RCC 7860 (cell line): ENCODE results near the gene OR51A2.
A peak's percentile ranks its signal among the peaks of the same experiment; 100 is the strongest.
"Not testable (repeated sequence)": the region's sequence is repeated elsewhere in the genome, so short reads cannot be mapped to it uniquely, and the experiment has no call there.

Experiments used
- DNase-seq: peaks from one replicate; pipeline ENCODE4 v3.0.0-alpha.2; 2015; ENCODE audit warnings: low spot score
- FAIRE-seq: peaks from 2 replicates; lab custom pipeline; 2012; peaks lifted over from hg19 to GRCh38; lab: Jason Lieb, UNC

Gene OR51A2, protein sequence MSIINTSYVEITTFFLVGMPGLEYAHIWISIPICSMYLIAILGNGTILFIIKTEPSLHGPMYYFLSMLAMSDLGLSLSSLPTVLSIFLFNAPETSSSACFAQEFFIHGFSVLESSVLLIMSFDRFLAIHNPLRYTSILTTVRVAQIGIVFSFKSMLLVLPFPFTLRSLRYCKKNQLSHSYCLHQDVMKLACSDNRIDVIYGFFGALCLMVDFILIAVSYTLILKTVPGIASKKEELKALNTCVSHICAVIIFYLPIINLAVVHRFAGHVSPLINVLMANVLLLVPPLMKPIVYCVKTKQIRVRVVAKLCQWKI

DNA sequence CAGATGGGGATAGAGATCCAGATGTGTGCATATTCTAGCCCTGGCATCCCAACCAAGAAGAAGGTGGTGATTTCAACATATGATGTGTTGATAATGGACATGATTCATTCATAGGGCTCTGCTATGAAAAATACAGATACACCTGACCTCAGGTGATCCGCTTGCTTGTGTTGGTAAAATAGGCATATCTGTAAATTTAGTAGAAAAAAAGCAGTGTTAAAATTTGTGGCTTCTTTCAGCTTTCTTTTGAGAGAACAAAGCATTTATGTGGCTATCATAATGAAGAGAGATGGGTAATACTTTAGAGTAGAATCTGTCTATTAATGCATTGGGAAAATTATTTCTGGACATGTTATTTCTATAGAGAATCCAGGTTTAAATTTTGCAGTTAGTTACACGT lies at the start of gene OR51A2:
Gene OR51A2, minus strand, starts transcription at position 101 of the 400 bp plus-strand sequence. Its CDS starts 0 bp downstream, at position 101.
- not testable (repeated sequence) for FAIRE-seq, DNase-seq

DNA sequence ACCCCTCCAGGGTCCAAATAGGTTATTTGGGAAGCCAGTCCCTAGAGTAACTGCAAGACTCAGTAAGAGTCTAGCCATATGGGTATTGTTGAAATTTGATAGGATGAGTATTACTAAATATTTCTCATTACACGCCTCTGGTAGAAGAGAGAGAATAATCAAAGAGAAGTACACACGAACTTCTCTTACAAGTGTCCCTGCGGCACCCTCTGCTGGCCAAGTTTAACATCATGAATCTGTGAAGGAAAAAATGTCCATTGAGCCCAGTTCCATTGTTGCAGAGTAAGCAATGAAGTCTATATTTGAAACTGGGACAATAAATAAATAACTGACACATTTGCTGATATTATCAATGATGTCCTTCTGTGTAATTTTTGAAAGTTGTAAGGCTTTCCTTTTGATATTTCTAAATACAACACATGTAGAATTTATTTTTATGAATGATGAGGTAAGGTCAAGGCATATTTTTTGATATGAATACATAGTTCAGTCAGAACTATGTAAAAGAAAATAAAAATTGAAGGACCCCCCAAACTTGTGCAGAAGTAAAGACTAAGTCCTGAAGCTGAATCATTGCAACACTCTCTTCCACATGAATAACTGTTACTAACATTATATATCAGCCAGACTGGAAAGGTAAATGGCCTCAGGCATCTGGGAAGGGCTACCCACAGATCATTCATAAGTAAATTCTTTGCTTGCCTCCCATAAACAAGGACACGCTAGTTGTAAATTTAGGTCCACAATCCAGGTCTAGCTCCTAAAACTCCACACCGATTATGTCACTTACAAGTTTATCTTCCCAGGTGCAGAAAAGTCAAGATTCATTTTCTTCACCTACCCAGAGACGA lies 49.1 kb upstream of the OR51A2 start:
- no peak for DNase-seq
- FAIRE-seq, result no peak

GRCh38 chr11:4994551-4994950 lies 39.0 kb upstream of the OR51A2 start, which contains the start of gene OR51L1:
Gene OR51L1 (plus strand): TSS chr11:4994851. CDS start chr11:4998983, 4,132 bp downstream.
- no peak for DNase-seq

GRCh38 chr11:4991060-4991459 lies 35.5 kb upstream of the OR51A2 start:
- FAIRE-seq (no peak), DNase-seq (no peak)

More at GRCh38 chr11:4994551-4994950, 39.0 kb upstream of the OR51A2 start, which contains the start of gene OR51L1:
- FAIRE-seq, result no peak

DNA sequence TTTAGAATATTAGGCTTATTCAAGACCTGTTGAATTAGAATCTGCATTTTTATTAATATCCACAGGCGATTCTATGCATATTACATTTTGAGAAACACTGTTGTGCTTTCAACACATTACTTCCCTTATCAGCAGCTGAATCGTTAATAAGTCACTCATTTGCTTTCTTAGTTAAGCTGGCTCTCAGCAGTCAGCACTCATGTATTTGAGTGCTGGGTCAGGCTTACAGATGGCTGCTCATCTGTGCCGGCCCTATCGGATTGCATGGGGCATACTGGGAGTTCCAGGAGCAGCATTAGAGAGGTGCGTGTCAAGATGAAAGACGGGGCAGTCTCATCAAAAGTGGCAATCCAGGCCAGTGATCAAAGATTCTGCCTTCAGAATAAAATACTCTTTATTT lies 28.3 kb upstream of the OR51A2 start:
- peak; percentile 32 for FAIRE-seq
- peak; percentile 43 for DNase-seq

GRCh38 chr11:4982678-4983077 lies 27.2 kb upstream of the OR51A2 start:
- no peak for DNase-seq
- FAIRE-seq, result no peak

DNA sequence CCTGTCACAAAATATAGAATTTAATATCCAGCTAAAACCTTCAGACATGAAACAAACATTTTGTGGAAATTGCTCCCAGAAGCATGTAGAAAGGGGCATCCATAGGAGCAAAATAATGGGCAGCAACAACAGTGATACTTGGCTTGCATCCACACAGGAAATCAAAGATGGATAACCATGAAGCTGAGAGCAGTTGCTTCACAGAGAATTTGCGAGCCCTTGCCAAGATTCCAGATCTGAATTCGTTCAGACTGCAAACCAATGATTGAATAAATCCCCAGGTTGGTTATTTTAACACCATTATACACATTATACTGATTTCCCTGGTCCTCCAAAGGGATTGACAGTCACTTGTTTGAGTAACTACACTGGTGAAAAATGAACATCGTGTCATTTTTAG lies 23.5 kb upstream of the OR51A2 start:
- DNase-seq, result no peak

GRCh38 chr11:4975436-4975835 lies 19.9 kb upstream of the OR51A2 start:
- FAIRE-seq (no peak), DNase-seq (no peak)

More for the DNA sequence above, 23.5 kb upstream of the OR51A2 start:
- no peak for FAIRE-seq

- FAIRE-seq (no peak), DNase-seq (no peak)
These were observed 7.3 kb upstream of the OR51A2 start for GRCh38 chr11:4962816-4963215.

DNA sequence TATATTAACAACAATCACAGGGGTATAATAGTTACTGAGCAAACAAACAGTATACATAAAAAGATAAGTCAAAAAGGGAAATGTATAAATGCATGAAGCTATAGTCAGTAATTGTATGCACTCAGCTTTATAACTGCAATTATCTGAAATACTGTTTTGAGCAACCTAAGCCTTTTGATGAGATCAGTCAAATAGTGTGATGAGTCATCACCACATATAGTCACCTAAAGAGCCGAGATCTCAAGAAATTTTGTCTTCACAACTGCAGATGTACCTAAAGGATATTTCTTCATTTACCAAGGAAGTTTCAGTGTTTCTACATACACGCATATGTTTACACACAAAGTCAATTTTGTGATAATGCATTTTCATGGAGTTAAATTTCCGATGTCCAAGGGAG lies 5.4 kb upstream of the OR51A2 start:
- FAIRE-seq (no peak), DNase-seq (no peak)

DNA sequence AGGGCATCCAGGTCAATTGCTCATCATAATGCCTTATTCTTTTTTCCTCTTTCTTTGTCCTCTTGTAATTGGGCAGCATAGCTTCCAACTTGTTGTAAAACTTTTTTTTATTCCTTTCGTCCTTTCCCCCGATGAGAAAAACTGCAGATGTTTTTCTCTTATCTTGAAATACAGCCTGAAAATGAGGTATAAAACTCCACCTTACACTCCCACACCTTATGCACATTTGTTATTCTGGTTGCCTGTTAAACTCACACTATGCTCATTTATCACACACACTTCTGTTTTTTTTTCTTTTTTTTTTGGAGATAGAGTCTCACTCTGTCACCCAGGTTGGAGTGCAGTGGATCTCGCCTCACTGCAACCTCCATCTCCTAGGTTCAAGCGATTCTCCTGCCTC lies 1.9 kb upstream of the OR51A2 start:
- DNase-seq, result no peak
- FAIRE-seq, result no peak

DNA sequence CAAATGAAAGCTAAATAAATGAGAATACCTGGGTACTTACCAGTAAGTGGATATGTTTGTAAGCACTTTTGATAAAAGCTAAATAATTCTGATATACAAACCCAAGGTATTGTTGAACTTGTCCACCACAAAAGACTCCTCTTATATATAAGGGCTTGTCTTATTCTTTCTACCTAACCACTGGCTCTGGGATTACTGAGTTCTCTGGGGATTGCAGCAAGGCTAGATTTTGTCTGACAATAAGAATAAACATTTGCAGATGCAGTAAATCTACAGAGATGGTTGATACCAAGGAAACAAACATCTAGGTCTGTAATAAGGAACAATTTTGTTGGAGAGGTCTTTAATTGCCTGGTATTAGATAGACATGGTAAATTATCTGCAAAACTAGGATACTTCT lies 8.0 kb downstream of the OR51A2 start, which contains the start of gene OR51A4:
Gene OR51A4, minus strand, starts transcription at position 101 of the 400 bp plus-strand sequence. CDS start 505 bp downstream, outside the sequence.
- FAIRE-seq (no peak), DNase-seq (no peak)

- FAIRE-seq, result no peak
These were observed 18.8 kb downstream of the OR51A2 start for GRCh38 chr11:4936745-4937144.

DNA sequence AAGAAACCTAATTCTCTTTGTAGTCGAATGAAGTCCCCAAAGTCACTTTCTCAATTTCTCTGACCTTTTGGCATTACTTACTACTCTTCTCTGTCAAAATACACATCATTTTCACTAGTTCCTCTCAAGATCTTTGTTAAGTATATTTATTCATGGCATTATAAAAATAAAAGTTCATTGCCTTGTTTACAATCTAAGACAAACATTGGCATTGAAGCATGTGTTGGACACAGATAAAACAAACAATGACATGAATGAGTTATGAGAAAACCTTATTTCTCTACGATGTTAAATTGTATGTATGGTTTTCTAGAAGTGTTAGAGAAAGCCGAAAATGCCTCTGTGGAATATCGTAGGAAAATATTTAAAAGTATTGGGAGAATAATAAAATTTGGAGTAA lies 22.8 kb downstream of the OR51A2 start:
- FAIRE-seq, result no peak

More at GRCh38 chr11:4936745-4937144, 18.8 kb downstream of the OR51A2 start:
- DNase-seq, result no peak

DNA sequence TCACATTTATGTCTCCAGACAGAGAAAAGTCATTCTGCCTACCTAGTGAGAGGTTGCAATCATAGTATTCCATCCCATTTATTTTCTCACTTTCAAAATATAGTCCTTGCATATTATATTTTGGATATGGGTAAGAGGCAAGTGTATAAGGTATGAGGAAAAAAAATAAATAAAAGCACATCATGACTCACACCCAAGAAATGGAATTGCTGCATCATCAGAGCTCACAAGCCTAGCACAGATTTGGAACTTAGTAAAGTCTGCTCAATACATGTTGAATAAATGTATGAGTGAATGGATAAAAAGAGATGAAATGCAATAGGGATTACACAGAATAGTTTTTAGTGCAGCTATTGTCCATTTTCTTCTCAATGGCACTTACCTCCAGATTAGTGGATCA lies 28.9 kb downstream of the OR51A2 start:
- FAIRE-seq (no peak), DNase-seq (no peak)

More for the DNA sequence above, 22.8 kb downstream of the OR51A2 start:
- peak; percentile 1 for DNase-seq

DNA sequence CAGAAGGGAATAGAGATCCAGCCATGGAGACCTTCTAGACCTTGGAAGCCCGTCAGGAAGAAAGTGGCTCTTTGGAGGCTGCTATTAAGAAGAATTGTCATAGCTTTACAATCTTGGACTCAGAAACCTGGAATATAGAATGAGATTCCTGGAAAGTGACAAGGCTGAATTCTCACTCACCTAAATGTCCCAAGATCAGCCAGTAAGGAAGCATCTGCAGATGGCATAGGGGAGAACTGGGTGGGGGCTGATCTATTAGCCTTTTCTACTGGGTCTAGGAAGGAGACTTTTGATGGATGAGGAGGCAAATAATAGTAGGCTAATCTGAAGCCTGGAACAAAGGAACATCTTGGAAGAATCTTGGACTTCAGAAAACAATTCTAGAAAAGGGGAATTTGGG lies 31.3 kb downstream of the OR51A2 start, which contains the start of gene OR51G1:
Gene OR51G1, minus strand, starts transcription at position 101 of the 400 bp plus-strand sequence. Its CDS starts 0 bp downstream, at position 101.
- FAIRE-seq (no peak), DNase-seq (no peak)

GRCh38 chr11:4922304-4922703 lies 33.2 kb downstream of the OR51A2 start:
- no peak for DNase-seq
- no peak for FAIRE-seq

DNA sequence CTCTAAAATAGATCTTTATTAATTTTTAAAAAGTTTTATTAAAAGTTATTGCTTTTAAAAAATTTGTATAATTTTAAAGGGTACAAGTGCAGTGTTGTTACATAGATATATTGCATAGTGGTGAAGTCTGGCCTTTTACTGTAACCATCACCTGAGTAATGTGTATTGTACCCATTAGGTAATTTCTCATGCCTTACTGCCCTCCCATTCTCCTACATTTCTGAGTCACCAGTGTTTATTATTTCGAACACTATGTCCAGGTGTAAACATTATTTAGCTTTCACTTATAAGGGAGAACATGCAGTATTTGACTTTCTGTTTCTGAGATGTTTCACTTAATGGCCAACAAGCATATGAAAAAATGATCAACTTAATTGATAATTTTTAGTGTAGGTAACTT lies 33.7 kb downstream of the OR51A2 start:
- DNase-seq (no peak), FAIRE-seq (no peak)

DNA sequence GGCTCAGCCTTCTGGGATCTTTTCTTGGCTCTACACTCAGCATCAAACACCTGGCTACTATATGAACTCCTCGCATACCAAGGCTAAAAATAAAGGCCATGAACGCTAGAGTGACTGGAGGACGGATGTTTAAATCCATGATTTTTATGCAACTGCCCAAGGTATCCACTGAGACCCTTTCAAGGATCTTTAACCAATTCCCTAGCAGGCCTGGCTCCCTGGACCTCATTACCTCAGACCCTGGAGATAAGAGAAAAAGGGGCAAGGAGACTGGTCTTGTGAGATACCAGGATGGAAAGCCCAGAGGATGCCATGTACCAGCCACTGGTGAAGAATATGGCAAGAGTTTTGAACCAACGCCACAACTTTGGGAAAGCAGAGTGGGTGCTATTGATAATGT lies 36.3 kb downstream of the OR51A2 start, which contains the start of gene OR51G2:
Gene OR51G2, minus strand, starts transcription at position 101 of the 400 bp plus-strand sequence. CDS start 3,687 bp downstream, outside the sequence.
- FAIRE-seq, result no peak
- DNase-seq, result no peak

GRCh38 chr11:4916581-4916980 lies 38.9 kb downstream of the OR51A2 start:
- no peak for FAIRE-seq
- DNase-seq, result no peak
